HG03175 (cell line): ENCODE measurements around the gene E2F8.

Source experiments
- ATAC-seq: cut with Tn5 transposase; IDR thresholded peaks from one replicate; pipeline ENCODE4 v1.9.1; 2021; ENCODE audit warnings: mild to moderate bottlenecking, moderate library complexity; ENCODE audit not compliant: unreplicated experiment

Gene E2F8

GRCh38 chr11:19191530-19192169 lies 49.1 kb downstream of the E2F8 start:
- no peak for ATAC-seq

GRCh38 chr11:19187833-19188258 lies 52.9 kb downstream of the E2F8 start:
- no peak for ATAC-seq

- no peak for ATAC-seq
Measured at GRCh38 chr11:19187114-19187832, 53.5 kb downstream of the E2F8 start.

GRCh38 chr11:19185516-19186052 lies 55.2 kb downstream of the E2F8 start:
- no peak for ATAC-seq

GRCh38 chr11:19185036-19185435 lies 55.7 kb downstream of the E2F8 start:
- no peak for ATAC-seq

GRCh38 chr11:19183646-19184045 lies 57.1 kb downstream of the E2F8 start:
- no peak for ATAC-seq

GRCh38 chr11:19181531-19182261 lies 59.0 kb downstream of the E2F8 start:
- no peak for ATAC-seq

- ATAC-seq: no peak
Measured at GRCh38 chr11:19176629-19177186, 64.0 kb downstream of the E2F8 start.
